Amniotic stem cell (primary cell): ENCODE results near the gene CDK9.
"Not testable (repeated sequence)": the region's sequence is repeated elsewhere in the genome, so short reads cannot be mapped to it uniquely, and the experiment has no call there.

ENCODE experiments used
- DNase-seq: peaks from one replicate; lab custom pipeline; 2025; lab: John Stamatoyannopoulos, UW

The CDK9 gene

DNA sequence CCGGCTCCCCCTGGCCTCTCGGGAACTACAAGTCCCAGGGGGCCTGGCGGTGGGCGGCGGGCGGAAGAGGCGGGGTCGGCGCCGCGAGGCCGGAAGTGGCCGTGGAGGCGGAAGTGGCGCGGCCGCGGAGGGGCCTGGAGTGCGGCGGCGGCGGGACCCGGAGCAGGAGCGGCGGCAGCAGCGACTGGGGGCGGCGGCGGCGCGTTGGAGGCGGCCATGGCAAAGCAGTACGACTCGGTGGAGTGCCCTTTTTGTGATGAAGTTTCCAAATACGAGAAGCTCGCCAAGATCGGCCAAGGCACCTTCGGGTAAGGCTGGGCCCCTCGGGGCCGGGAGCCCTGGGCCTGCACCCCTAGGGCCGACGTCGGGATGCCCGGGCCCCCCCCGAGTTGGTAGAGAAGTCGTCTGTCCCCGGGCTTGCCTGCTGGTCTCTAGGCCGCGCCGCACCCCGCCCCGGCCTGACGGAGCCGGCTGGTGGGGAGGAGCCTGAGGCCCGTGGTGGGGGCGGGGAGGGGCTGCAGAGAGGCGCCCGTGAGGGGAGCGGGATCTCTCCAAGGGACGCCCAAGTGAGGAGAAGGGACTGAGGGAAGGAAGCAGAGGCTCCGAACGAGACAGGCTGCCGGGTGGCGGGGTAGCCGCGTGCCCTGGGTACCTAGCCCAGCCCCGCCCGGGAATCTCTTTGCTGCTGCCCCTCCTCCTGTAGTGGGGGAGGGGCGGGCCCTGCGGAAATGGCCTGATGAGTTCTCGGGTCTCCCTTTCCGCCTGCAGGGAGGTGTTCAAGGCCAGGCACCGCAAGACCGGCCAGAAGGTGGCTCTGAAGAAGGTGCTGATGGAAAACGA lies at the start of gene CDK9:
CDK9 (plus strand) TSS at position 102 of the 840 bp plus-strand sequence; CDS start at position 217, 115 bp downstream.
- peak; percentile 79 for DNase-seq

DNA sequence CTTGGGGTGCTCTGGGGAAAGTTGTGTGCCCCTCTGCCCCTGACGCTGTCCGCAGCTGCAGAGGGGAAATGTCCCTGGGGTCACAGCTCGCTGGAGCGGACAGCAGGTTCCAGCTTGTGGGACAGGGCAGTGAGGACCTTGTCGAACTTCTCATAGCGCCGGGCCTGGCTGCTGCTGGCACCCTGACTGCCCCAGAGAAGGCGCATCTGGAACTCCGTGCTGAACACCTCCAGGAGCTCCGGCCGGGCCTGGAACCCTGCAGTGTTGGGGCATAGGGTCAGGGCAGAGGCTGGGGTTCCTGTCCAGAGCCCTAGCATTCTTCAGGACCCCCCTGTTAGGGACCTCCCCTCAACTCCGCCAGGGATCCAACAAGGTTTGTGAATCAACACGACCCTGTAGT lies 47.2 kb upstream of the CDK9 start:
- no peak for DNase-seq

GRCh38 chr9:127739614-127740330 lies 46.1 kb upstream of the CDK9 start:
- DNase-seq = no peak

DNA sequence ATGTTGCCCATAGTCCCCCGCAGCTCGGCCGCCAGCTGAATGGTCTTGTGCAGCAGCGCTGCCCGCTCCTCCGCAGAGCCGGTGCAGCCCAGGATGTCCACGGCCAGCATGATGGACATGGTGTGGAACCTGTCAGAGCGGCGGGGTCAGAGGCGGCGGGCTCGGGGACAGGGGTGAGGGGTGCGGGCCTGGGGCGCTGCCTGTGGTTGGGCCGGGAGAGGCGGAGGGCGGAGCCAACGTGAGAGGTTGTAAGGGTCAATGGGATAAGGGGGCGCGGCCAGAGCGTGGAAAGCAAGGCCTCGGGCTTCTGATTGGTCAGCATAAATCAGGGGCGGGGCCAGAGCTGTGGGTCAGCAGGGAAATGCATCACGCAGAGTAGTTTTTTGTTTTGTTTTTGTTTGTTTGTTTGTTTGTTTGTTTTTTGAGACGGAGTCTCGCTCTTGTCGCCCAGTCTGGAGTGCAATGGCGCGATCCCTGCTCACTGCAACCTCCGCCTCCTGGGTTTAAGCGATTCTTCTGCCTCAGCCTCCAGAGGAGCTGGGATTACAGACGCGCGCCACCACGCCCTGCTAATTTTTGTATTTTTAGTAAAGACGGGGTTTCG lies 43.9 kb upstream of the CDK9 start:
- no peak for DNase-seq

DNA sequence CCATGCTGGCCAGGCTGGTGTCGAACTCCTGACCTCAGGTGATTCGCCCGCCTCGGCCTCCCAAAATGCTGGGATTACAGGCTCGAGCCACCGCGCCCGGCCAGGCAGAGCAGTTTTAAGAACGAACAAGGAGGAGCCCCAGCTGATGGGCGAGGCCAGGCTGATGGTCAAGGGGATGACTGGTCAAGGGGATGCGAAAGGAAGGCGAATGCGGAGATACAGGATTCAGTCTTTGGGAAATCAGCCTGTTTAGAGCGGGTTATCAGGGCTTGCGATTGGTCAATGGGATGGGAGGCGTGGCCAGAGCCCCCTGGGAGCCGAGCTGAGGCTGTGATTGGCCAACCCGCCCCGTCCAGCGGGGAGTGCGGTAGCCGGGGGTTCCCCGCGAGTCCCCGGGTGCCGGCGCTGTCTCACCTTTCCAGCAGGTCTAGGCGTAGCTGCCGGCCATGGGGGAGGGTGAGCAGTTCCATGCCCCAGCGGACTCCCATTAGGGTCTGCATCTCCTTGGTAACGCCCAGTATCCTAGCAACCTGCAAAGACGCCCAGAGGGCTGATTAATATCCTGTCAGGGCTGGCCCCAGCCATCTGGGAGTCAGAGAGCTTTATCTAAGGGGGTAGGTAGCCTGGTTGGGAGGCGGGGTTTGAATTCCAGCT lies 43.3 kb upstream of the CDK9 start:
- no peak for DNase-seq

- DNase-seq = no peak
These were observed 41.3 kb upstream of the CDK9 start for GRCh38 chr9:127744398-127745110.

GRCh38 chr9:127746959-127747569 lies 38.8 kb upstream of the CDK9 start:
- DNase-seq = no peak

DNA sequence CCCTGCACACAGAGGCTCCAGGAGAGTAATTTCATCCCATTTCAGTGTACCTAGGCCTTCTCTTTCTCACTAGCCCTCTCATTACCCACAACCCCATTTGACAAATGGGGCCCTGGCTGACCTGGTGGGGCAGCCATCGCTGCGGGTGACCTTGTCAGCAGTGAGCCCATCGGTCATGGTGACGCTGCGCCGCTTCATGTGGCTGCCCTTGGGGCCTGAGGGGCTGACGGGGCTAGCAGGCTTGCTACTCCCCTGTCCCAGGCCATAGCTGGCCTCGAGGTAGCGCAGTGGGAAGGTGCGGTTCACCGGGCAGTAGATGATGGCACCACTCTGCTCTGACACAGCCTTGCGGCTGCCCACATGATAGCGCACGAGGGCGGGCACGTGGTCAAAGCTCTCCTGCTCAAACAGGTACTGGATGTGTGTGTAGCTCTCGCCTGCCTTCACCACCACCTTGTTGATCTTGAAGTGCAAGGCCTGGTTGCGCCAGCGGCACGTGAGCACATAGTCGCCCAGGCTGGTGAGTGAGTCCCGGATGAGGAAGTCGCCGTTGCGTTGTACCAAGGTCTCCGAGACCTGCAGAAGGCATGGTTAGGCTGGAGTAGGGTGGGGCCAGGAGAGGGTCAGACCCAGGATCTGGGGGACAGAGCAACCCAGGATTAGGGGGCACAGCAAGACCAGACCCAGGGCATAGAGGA lies 36.6 kb upstream of the CDK9 start:
- no peak for DNase-seq

- no peak for DNase-seq
These were observed 34.4 kb upstream of the CDK9 start for GRCh38 chr9:127751269-127752054.

DNA sequence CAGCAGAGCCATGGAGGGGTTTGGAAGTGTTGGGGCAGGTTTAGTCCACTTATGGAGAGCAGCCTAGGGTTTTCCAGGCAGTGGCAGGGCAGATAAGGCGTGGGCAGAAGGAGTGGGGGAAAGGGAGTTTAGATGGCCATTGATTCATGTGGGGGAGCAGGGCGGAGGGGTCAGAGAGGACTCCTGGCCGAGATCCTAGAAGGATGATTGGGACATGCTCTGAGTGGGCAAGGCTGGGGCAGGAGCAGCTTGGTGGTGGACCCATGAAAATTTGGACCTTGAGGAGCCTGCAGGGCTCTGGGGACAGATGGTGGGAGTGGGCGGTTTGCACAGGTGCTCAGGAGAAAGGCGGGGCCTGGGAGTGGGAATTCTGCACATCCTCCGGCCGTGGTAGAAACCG lies 32.7 kb upstream of the CDK9 start:
- DNase-seq = no peak

DNA sequence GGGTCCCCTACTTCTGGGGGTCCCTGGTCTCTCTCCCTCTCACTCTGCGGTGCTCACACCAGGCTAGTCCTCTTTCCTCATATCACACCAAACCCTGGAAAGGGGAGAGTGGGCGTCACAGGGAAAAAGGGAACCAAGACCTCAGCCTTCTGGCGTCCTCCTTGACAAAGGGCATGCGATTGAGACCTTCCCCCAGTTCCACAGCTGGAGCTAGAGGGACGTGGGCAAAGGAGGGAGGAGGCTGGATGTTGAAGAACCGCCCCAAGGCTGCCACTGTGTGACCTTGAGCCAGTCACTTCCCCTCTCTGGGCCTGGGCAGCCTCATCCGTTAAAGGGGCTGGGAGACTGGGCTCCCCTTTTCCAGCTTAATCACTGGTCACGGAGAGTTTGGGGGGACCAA lies 32.2 kb upstream of the CDK9 start:
- no peak for DNase-seq

DNA sequence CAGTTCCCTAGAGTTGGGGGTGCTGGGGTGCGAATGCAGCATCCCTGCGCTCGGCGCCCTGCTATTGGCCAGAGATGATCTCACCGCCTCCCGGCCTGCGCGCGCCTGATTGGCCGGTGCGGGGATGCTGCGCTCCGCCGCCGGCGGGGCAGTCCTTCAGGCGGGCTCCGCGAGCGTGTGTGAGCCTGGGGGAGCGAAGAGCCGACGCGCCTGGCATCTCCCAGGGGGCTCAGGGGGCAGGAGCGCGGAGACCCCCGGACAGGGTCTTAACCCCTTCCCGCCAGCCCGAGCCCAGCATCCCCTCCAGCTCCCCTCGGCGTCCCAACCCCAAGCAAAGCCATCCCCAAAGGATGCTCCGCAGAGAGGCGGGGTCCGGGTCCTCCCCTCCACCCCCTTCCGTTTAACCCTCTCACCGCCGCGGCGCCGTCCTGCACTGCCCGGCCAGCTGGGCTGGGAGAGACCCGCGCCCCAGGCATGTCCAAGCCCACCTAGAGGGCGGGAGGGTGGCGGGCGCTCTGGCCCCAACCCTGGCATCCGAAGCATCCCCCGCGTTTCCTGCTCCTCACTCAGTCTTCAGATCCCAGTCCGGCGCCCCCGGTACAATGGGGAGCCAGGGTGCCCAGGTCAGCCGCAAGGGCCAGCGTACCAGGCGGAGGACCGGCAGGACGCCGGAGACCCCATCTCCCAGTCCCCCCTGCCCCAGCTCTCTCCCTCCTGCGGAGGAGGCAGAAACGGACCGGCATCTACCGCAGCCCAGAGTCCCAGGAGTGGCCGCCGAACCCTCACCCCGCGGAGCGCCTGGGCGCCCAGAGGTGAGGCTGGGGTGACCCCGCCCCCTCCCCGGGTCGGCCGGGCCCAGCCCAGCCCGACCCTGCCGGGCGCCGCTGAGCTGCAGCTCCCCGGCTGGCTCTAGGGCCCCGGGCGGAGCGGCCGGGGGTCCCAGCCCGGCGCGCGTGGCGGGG lies 31.5 kb upstream of the CDK9 start:
- DNase-seq = no peak

GRCh38 chr9:127755061-127756060 lies 30.5 kb upstream of the CDK9 start:
- DNase-seq = no peak

GRCh38 chr9:127756233-127756632 lies 29.6 kb upstream of the CDK9 start:
- no peak for DNase-seq

DNA sequence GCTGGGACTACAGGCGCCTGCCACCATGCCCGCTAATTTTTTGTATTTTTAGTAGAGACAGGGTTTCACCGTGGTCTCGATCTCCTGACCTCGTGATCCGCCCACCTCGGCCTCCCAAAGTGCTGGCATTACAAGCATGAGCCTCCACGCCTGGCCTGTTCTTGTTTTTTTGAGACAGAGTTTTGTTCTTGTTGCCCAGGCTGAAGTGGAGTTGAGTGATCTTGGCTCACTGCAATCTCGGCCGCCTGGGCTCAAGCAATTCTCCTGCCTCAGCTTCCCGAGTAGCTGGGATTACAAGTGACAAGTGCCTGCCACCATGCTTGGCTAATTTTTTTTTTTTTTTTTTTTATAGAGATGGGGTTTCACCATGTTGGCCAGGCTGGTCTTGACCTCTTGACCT lies 29.1 kb upstream of the CDK9 start:
- DNase-seq = not testable (repeated sequence)

DNA sequence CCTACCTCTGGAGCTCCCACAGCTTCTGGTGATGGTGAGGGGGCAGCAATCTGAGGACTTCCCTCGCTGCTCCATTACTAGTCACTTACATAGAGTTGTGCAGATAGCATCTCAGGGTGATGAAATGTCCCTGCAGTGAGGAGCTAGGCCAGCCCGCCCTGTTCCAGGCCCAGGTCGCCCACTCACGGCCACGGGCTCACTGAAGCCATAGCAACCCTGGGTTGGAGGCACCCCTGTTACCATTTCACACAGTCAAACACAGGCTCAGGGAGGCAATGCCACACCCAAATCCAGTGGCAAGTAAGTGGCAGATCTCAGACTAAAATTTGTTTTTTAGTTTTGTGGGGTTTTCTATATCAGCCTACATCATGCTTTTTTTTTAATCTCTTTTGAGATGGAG lies 27.0 kb upstream of the CDK9 start:
- DNase-seq = no peak

- no peak for DNase-seq
These were observed 24.8 kb upstream of the CDK9 start for GRCh38 chr9:127761061-127761460.
